GM19043 (cell line): ENCODE results near the gene LRFN4.

Source experiments
- ATAC-seq: cut with Tn5 transposase; IDR thresholded peaks from one replicate; pipeline ENCODE4 v1.9.1; 2021; ENCODE audit warnings: low read depth; ENCODE audit not compliant: unreplicated experiment

The LRFN4 gene

DNA sequence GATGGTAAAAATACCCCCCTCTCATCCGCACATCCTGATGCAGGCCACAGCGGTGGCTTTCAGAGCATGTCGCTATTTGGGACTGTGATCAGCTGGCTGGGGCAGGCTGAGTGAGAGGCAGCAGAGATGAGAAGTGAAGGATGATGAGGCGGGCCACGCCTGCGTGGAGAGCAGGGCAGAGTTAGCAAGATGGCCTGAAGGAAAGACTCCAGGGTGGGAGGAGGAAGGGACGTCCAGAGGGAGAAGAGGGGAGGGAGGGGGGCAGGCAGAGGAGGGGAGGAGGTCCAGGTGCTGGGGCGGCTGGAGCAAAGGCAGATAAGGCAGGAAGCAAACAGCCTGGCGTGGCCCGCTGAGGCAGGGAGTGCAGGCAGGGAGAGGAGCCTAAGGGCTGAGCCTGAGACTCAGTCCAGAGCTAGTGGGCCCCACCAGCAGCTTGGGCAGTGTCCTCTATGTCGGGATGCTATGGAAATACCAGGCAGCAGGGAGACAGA lies 29.1 kb downstream of the LRFN4 start:
- ATAC-seq = no peak

DNA sequence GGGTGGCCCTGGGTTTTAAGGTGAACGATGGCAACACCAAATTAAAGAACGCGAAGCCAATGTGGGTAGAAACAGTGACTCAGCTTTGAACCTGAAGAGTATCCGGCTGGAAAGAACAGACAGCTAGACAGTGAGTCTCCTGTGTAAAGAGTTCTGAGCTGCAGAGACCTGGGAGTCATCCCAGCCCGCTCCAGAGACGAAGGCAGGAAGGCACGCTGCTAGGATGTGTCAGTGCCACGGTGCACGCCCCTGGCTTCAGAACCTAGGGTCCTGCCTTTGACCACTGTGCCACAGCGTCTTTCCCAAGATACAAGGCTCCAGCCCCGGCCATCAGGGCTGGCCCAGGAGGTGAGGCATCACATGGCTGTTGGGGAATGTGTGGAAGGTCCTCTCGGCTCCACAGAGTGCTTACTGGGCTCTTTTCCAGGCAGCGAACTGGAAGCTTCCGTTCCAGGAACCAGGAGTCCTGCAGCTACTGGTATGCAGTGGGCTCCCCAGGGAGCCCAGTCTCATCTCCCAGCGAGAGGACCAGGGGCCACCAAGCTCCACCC lies 29.9 kb downstream of the LRFN4 start:
- no peak for ATAC-seq

DNA sequence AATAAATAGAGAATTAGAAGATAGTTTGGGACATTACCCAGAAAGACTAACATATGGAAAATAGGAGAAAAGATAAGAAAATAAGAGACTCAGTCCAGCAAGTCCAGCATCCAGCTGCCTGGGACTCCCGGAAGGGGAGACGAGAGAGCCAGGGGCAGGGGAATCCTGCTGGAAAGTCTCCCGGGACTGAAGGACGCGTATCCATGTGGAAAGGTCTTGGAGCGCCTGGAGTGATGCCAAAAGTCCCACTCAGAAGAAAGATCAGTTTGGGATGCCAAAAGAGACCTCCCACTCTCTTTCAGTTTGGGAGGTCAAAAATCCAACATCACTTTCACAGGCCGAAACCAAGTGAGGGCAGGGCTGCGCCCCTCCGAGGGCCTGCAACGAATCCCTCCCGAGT lies 30.7 kb downstream of the LRFN4 start:
- no peak for ATAC-seq

DNA sequence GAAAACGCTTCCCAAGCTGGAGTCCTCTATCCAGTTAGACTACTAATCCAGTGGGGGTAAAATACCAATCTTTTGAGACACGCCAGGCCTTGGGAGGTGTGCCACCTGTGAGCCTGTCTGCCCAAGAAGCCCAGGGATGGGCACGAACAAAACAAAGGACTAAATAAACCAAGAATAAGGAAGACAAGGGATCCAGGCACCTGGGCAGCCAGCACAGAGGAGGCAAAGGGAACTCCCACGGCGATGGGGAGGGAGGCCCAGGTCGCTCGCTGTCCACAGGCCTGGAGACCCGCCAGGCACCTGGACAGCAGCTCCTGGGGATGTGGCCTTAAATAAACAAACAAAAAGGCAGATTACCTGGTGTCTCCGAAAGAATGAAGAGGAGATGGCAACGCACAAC lies 31.4 kb downstream of the LRFN4 start:
- no peak for ATAC-seq

DNA sequence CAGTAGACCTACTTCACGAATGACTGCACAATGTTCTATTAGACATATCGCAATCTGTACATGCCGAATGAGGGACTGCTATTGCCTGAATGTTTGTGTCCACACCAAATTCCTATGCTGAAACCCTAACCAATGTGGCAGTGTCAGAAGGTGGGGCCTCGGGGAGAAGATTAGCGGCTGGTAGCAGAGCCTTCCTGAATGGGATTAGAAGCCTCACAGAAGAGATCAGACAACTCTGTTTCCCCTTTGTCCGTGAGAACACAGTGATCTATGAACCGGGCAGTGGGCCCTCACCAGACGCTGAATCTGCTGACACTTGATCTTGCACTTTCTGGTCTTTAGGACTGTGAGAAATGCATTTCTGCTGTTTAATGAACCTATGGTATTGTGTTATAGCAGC lies 33.1 kb downstream of the LRFN4 start:
- ATAC-seq = no peak

DNA sequence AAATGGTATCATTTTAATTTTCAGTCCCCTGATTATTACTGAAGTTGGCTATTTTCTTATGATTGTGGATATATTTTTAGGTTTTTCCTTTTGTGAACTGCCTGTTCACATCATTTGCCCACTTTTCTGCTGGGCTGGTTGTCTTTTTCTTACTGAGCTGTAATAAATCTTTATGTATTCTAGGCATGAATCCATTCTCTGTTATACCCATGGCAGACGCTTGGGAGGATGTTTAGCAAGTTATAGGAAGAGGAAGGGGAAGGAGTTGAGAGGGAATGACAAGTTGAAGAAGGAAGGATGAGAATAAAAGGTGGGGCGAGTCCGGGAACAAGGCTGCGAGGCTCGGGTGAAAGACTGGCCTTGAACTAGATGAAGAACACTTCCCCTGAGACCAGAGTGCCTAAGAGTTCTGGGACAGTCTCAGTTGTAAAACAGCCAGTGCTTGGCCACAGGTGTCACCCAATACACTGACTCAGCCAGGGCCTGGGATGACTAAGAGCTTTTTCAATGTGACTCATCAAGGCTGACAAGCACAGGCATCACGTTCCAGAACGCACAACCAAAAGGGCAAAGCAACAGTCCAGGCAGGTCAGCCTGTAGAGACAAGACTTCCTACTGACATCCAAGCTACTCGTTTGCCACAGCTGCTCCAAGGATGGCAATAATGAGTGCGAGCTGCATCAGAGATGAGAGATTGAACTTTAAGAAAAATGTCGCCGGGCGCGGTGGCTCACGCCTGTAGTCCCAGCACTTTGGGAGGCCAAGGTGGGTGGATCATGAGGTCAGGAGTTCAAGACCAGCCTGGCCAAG lies 35.2 kb downstream of the LRFN4 start:
- ATAC-seq = peak; percentile 84

DNA sequence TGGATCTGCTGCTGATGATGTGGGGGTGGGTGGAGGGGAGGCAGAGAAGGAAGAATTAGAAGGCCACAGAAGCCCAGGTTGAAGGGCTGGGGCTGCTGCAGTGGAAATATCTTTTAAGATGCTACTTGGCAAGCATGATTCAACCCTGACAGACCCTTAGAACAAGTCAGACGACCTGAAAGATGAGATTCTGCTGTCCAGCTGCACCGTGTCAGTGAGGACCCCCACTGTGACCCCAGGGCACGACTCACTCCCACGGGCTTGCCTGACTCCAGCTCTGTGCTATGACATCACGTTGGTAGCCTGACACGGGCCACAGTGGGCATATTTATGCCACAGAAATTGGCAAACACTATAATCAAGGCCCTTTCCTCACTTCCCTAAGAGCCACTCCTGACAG lies 36.0 kb downstream of the LRFN4 start:
- ATAC-seq = no peak

DNA sequence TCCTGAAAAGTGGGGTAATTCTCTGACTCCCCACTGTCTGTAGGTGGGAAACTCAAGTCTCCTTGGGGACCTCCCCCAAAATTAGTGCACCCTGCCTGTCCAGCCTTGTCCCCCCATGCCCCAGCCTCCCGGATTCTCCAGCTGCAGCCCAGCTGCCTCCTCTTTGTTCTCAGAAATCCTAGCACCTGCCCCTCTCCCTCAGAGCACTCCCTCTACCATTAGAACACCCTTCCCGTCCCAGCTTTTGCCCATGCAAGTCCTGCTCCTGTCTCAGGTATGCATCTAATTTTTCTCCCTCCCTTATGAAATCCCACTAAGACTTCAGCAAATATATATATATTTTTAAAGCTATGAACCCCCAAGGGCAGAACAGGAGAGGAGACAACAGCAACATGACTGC lies 37.3 kb downstream of the LRFN4 start:
- no peak for ATAC-seq

DNA sequence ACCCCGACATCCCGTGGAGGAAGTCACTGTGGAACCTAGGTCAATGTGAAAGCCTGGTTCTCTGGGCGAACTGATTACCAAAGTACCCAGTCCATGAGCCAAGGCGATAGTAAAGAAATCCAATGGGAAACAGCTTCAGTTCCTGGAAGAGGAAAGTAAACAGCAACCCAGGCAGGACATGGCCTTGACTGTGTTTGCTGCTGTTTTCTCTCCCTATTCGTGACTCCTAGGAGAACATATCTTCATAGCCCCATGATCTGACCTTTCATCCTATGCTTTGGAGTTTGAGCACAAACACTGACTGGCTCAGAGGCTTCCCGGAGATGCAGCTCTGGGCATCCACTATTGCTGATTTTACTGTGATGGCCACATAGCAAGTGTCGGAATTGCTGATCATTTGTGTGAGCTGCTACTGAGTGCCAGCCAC lies 45.1 kb downstream of the LRFN4 start:
- no peak for ATAC-seq

DNA sequence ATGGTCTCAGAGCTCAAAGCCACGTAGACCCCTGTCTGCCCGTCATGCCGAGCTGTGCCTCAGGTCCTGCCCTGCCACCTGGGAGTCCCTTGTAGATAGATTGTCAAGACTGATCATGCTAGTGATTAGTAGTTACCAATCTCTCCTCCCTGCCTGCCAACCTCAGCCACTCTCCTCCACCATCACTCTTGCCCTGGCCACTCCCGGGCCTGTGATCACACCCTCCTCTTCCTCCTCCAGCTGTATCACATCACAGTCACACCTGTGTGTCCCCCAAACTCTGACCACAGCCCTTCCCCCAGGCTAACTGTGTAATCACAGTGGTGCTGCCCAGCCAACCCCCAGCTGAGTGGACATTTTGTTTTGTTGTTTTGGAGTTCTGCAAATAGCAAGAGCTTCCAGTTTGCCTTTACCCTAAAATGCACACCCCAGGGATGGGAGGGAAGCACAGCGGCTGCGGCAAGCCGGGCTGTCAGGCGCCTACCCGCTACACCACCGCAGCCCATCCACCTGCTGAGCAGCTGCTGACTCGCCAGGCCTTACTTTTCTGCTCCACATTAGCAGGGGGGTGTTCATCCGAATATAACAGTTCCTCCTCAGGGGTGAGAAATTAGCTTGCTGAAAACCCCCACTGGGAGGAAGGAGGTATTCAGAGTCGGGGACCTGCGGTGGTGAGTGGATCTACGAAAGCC lies 45.8 kb downstream of the LRFN4 start:
- no peak for ATAC-seq

DNA sequence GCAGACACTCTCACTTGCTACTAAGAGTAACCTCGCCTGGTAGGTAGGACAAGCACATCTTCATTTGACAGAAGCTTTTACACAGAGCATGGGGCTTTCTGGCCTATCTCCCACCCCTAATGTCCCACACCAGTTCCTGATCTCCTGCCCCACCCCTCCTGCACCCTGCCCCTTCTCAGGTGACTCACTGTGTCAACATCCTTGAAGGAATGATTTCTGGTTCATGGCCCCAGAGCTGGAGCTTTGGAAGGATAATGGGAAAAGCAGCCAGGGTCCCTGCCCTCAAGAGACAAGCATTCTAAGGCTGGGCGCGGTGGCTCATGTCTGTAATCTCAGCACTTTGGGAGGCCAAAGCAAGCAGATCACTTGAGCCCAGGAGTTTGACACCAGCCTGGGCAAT lies 47.2 kb downstream of the LRFN4 start:
- ATAC-seq = no peak

DNA sequence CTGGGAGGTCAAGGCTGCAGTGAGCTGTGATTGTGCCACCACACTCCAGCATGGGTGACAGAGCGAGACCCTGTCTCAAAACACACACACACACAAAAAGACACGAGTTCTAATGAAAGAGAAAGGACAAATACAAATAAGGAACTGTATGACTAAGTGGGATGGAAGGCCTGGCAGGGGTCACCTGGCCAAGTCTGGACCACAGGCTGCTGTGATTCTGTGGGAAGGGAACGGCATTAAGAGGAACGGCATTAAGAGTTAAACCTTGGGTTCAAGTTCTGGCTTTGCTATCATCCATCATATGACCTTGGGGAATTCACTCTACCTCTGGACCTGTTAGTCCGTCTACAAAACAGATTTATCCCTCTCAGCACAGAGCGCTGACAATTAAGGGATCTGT lies 47.7 kb downstream of the LRFN4 start:
- ATAC-seq = no peak

DNA sequence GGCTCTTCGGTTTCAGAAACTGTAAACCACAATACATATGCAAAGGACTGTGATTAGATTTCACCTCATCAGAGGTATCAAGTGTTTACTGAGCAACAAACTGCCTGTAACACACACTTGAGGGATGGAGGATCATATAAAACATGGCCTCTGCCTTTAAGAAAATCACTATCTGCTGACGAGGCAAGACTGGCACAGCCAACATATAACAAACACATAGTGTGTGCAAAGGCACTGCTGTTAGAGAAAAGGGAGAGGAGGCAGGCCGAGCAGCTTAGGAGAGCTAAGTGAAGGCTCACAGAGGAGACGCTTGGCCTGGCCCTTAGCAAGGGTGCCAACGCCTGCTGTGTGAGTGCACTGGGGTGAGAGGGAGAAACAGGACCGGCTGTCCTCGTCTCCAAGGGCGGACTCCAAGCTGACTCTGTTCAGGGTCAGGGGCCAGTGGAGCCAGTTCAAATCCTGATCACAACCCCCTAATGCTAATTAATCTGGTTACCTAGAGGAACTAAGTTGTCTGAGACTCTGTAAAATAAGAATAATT lies 48.2 kb downstream of the LRFN4 start:
- no peak for ATAC-seq

DNA sequence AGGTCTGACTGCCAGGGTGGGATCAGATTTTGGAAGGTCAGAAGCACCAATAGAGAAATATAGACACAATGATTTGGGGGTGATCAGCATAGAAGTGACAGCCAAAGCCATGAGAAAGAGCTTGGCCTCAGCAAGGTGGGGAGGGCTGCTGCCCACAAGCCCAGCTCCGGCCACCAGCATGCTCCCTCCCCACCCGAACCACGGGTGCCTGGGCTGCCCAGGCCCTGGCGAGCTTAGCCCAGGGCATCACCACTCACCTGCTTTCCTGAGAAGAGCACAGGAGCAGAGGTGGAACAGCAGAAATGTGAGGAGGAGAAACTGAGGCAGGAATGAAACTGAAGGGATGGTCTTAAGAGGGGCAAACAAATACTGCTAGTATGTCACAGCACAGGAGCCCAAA lies 48.8 kb downstream of the LRFN4 start:
- ATAC-seq = no peak

DNA sequence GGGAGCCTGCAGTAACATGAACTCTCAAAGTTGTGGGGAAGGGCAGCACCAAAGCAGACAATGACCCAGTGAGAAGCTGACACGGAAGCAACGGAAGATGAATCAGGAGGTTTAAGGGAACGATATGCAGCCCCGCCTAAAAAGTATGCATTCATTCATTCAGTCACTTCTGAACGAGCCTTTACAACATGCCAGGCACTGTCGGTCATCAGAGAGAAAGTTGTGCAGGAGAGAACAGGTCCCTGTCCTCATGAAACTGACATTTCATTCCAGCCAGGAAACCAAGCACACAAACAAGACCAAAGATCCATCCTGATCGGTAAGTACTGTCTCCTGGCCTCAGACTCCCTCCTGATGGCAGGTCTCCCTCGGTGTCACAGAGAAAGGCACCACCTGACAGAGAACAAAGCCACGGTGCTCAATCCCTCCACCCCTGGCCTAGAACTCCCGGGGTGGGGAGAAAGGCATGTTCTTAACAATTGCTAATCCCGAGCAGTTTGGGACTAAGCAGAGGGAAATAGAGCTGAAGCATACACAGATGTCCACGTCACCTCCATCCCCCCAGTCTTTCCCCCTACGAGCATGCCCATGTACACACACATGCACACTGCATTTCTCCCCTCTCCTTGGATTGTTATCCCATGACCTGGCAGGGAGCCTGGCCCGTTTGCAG lies 49.3 kb downstream of the LRFN4 start:
- ATAC-seq = no peak

DNA sequence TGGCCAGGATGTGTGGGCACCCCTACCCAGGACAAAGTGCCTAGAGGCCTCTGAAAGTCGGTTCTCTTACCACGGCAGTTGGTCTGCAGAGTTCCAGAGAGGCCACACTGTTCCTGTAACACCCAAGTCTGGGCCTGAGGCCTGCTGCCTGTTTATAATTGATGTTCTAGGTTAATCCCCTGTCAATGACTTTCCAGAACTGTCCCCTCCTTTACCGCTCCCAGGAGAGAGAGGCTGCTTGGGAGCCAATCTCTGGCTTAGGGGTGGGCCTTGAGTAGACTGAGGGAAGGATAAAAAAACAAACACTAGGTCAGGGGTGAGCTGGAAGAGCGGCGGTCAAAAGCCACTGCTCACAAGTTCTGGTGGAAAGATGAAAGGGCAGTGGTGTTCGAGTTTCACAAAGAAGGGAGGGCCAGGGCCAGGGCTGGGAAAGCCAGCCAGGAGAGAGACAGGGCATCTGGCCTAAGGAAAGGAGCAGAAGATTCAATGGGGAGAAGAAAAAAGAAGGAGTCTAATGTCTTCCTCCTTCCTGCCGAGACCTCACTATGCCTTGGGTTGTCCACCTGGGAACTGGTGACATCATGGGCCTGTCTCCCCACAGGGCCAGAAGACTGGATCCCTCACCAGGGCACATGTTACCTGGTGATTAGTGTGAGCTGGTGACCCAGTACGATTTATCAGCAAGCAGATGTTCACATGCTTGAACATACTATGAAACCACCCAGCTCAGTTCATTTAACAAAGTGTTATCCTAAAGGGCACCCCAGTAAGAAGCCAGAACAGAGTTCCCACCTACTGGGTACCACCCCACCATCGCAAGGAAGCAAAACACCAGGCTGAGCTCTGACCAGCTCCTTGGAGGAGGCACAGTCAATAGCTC lies 51.1 kb downstream of the LRFN4 start:
- ATAC-seq = no peak

DNA sequence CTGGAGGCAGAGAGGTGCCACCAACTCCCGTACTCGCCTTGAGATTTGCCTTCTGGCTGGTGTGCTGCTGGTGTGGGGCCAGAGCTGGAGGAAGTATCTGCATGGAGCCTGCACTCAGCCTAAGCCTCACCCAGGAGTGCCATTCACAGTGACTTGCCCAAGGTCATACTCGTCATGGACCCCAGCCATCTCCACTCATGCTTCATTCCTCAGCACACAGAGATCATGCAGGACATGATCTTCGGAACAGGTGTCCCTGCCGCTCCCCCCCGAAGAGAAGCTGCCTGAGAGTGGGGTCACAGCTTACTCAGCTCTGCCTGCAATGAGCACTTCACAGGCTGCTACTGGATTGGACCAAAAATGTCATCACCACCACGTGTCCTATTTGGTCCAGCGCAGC lies 52.3 kb downstream of the LRFN4 start:
- no peak for ATAC-seq

DNA sequence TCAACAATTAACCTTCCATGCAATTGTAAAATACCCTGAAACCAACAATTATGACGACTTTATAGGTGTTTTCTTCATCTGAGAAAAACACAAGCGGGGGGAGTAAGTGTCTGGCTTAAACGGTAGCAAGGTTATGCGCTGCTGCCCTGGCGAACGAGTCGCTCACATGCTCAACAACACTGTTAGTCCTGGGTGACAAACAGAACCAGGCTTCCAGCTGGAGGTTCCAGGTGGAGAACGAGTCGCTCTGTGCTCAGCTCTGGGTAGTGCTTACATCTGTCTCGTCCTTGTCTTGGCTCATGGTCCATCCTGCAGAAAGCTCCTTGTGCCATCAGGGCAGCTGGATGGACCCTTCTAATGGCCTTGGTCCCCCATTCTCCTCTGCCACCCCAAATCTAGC lies 53.2 kb downstream of the LRFN4 start:
- no peak for ATAC-seq
